ENCODE measurements around the gene RNF166. TPM values are rescaled to one million over a fixed set of nuclear protein-coding genes. Genes with fewer than 3 reads are reported as not detected.

The RNF166 gene
- total and polyA plus RNA-seq, 2 of the 13 experiments (the other 11 are each of a cell fraction or from before 2014, with no cell fraction given) = 21.4 to 23.0 TPM

DNA sequence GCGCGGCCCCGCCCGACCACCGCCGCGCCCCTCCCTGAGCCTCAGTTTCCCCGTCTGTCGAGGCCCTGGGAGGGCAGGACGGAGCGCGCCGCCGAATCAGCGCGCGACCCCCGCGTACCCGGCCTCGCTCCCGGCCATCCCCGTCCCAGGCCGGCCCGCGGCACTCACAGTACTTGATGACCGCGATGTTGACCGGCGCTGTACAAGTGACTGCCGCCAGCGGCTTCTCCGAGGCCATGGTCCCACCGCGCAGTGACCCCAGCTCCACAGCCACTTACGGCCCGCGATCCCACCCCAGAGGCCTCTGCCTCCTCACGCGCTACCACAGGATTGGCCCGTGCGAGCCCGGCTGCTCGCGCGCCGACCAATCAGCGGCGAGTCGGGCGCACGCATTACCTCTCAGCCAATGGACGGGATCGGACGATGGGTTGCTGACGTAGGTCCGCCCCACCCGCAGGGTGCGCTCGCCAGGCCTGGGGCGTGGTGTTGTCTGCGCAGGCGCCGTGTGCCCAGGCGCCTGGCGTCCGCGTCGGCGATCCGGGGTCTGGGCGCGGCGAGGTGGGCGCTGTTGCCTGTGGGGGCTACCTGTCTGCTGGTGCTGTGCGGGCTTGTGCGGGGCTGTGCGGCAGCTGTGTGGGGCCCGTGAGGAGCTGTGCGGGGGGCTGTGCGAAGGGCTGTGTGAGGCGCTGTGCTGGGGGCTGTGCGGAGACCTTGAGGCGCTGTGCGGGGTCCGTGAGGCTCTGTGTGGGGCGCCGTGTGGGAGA lies 43.2 kb downstream of the RNF166 start, which contains the start of gene MVD (continued):
- TF ChIP-seq, protein P1, sequence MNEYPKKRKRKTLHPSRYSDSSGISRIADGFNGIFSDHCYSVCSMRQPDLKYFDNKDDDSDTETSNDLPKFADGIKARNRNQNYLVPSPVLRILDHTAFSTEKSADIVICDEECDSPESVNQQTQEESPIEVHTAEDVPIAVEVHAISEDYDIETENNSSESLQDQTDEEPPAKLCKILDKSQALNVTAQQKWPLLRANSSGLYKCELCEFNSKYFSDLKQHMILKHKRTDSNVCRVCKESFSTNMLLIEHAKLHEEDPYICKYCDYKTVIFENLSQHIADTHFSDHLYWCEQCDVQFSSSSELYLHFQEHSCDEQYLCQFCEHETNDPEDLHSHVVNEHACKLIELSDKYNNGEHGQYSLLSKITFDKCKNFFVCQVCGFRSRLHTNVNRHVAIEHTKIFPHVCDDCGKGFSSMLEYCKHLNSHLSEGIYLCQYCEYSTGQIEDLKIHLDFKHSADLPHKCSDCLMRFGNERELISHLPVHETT (CRISPR knock-in tag; conservative IDR thresholded peaks at IDR 0.05) = peak; percentile 56
- no peak; the same call in 1 of the 2 replicates for TF ChIP-seq PRMT3 (CRISPR knock-in tag; IDR thresholded peaks at IDR 0.05; ENCODE audit: borderline replicate concordance, low read depth)
- no peak for TF ChIP-seq RAD51 (IDR thresholded peaks at IDR 0.05; ENCODE audit: borderline replicate concordance)
- no peak; the same call in none of the 2 replicates for TF ChIP-seq BRCA1 (CRISPR knock-in tag; IDR thresholded peaks at IDR 0.05)
- peak; percentile 91 for TF ChIP-seq SALL2 (CRISPR knock-in tag; IDR thresholded peaks at IDR 0.05)
- TF ChIP-seq, protein P2, sequence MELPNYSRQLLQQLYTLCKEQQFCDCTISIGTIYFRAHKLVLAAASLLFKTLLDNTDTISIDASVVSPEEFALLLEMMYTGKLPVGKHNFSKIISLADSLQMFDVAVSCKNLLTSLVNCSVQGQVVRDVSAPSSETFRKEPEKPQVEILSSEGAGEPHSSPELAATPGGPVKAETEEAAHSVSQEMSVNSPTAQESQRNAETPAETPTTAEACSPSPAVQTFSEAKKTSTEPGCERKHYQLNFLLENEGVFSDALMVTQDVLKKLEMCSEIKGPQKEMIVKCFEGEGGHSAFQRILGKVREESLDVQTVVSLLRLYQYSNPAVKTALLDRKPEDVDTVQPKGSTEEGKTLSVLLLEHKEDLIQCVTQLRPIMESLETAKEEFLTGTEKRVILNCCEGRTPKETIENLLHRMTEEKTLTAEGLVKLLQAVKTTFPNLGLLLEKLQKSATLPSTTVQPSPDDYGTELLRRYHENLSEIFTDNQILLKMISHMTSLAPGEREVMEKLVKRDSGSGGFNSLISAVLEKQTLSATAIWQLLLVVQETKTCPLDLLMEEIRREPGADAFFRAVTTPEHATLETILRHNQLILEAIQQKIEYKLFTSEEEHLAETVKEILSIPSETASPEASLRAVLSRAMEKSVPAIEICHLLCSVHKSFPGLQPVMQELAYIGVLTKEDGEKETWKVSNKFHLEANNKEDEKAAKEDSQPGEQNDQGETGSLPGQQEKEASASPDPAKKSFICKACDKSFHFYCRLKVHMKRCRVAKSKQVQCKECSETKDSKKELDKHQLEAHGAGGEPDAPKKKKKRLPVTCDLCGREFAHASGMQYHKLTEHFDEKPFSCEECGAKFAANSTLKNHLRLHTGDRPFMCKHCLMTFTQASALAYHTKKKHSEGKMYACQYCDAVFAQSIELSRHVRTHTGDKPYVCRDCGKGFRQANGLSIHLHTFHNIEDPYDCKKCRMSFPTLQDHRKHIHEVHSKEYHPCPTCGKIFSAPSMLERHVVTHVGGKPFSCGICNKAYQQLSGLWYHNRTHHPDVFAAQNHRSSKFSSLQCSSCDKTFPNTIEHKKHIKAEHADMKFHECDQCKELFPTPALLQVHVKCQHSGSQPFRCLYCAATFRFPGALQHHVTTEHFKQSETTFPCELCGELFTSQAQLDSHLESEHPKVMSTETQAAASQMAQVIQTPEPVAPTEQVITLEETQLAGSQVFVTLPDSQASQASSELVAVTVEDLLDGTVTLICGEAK (IDR thresholded peaks at IDR 0.05) = no peak
- TF ChIP-seq, protein P2 (CRISPR knock-in tag; IDR thresholded peaks at IDR 0.05) = peak; percentile 4
- peak; percentile 83 for TF ChIP-seq ZEB1 (IDR thresholded peaks at IDR 0.05; ENCODE audit: insufficient replicate concordance, low read depth)
- TF ChIP-seq ZNF713 (CRISPR knock-in tag; IDR thresholded peaks at IDR 0.05) = peak; percentile 57; the same call in 1 of the 2 replicates
- no peak for TF ChIP-seq ZNF75D (CRISPR knock-in tag; IDR thresholded peaks at IDR 0.05; ENCODE audit: borderline replicate concordance)
- no peak for TF ChIP-seq NFKB2 (CRISPR knock-in tag; IDR thresholded peaks at IDR 0.05; ENCODE audit: borderline replicate concordance)
- TF ChIP-seq, protein P3, sequence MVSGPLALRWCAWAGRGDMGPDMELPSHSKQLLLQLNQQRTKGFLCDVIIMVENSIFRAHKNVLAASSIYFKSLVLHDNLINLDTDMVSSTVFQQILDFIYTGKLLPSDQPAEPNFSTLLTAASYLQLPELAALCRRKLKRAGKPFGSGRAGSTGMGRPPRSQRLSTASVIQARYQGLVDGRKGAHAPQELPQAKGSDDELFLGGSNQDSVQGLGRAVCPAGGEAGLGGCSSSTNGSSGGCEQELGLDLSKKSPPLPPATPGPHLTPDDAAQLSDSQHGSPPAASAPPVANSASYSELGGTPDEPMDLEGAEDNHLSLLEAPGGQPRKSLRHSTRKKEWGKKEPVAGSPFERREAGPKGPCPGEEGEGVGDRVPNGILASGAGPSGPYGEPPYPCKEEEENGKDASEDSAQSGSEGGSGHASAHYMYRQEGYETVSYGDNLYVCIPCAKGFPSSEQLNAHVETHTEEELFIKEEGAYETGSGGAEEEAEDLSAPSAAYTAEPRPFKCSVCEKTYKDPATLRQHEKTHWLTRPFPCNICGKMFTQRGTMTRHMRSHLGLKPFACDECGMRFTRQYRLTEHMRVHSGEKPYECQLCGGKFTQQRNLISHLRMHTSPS (CRISPR knock-in tag; IDR thresholded peaks at IDR 0.05; ENCODE audit: low read depth) = 0 out of 2 replicates have a peak, but pooled peaks have one; percentile 47
- TF ChIP-seq PHF8 (CRISPR knock-in tag; IDR thresholded peaks at IDR 0.05) = peak; percentile 71
- TF ChIP-seq FOXJ3 (CRISPR knock-in tag; IDR thresholded peaks at IDR 0.05; ENCODE audit: borderline replicate concordance) = no peak; the same call in 1 of the 2 replicates
- TF ChIP-seq ZNF430 (CRISPR knock-in tag; IDR thresholded peaks at IDR 0.05) = peak; percentile 73
- TF ChIP-seq ZNF230 (CRISPR knock-in tag; IDR thresholded peaks at IDR 0.05) = peak; percentile 77; the same call in 1 of the 2 replicates
